NCI-H1092 (cell line): Measurements from ENCODE around the gene MMP10.

Experiments
- DNase-seq: peaks from one replicate; lab custom pipeline; 2025; lab: John Stamatoyannopoulos, UW

MMP10 gene

DNA sequence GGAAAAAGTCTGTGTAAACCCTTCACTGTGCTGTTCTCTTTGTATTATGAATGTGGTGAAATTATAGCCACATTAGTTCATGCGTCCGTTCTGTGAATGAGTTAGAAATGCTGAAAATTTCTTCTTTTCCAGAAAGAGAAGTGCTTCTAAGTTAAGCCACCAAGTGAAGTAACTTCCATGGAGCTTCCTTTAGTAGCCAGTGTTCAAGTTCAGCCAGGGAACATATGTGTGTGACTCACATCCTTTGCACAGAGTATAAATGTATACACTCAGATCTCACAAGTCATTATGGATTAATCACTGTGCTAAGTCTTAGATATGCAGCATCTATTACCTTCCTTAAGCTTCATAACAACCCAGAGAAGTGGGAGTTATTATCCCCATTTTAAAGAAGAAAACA lies 52.5 kb downstream of the MMP10 start:
- no peak for DNase-seq

DNA sequence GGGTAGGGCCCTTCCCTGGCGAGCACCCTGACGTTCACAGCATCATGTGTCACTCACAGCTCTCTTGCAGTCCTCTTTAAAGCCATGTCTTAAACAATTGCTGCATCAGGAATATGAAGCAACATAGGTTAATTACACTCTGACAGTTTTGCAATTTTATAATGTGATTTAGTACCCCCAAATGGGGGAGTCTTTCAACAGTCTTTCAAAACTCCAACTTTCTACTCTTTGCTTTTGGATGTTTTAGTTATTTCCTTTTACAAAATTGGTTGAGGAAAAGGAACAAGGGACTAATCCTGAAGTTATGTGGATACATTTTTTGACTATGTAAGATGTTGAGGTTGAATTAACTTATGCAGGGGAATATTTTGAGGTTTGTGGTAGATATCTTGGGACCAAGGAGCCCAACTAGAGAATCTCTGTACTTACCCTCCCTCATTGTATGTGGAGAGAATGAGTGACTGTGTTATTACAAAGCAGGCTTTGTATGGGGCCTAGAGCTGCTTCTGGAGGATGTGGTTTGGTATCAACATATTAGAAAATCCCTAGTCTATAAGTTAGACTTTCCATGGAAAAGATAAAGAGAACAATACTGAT lies 55.4 kb downstream of the MMP10 start, which contains the start of gene MMP8:
Gene MMP8 (minus strand): TSS at position 51 of the 597 bp plus-strand sequence. CDS start 99 bp downstream, outside the sequence.
- DNase-seq, result no peak

DNA sequence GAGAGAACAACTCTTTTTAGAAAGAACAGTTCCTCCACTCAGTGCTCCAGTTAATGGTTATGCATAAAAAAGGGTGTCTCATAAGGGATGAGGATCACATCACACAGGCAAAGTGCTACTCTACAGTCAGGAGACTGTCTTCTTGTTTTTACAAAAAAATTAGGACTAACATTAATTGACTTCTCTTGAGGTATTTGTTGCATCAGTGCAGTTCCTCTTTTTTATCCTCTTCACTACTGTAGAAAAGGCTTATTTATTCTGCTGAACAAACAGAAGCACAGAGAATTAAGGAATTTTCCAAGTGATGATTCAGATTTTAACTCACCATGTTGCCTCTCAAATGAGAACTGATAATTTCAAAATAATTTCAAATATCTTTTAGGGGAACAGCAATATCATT lies 57.6 kb downstream of the MMP10 start:
- no peak for DNase-seq
